AG04449 (cell line): ENCODE measurements around the gene HBD.
A peak's percentile ranks its signal among the peaks of the same experiment; 100 is the strongest.

Source experiments
- CTCF ChIA-PET: fragments of 350-600 bp; formaldehyde crosslinking; extraction: SDS; loops from one replicate; lab custom pipeline; 2021; ENCODE audit warnings: antibody characterized with exemption; lab: Yijun Ruan, JAX
- POLR2A ChIA-PET: fragments of 400-600, 350-600 bp; formaldehyde crosslinking; extraction: SDS; loops from one replicate; lab custom pipeline; 2020; ENCODE audit warnings: antibody characterized with exemption, inconsistent platforms; lab: Yijun Ruan, JAX
- DNase-seq: peaks from one replicate; pipeline ENCODE4 v3.0.0-alpha.2; 2010; ENCODE audit warnings: low read depth, low spot score
- H3K4me3 ChIP-seq: 2 replicates; pipeline ENCODE4 v1.5.1; 2011; ENCODE audit warnings: low read depth, mild to moderate bottlenecking, control low read depth, low read length
- TF ChIP-seq, protein P1 (sequence below): IDR thresholded peaks from one replicate; pipeline ENCODE4 v1.5.1; 2011; ENCODE audit warnings: mild to moderate bottlenecking, moderate library complexity, low read length, control low read depth, inconsistent platforms; ENCODE audit not compliant: insufficient read depth; ENCODE audit errors: missing control alignments

Gene HBD

DNA sequence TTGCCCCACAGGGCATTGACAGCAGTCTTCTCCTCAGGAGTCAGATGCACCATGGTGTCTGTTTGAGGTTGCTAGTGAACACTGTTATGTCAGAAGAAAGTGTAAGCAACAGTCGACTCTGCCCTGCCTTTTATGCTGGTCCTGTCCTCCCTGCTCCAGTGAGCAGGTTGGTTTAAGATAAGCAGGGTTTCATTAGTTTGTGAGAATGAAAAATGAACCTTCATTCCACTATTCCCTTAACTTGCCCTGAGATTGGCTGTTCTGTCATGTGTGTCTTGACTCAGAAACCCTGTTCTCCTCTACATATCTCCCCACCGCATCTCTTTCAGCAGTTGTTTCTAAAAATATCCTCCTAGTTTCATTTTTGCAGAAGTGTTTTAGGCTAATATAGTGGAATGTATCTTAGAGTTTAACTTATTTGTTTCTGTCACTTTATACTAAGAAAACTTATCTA is at the start of gene HBD:
HBD (minus strand) TSS at position 103 of the 454 bp plus-strand sequence; CDS start at position 53, 50 bp downstream.
- H3K4me3 ChIP-seq: no peak within 1 kb of the TSS
- CTCF ChIA-PET: no interaction called here
- DNase-seq: peak; percentile 10
- POLR2A ChIA-PET: no interaction called here
- TF ChIP-seq, protein P1, sequence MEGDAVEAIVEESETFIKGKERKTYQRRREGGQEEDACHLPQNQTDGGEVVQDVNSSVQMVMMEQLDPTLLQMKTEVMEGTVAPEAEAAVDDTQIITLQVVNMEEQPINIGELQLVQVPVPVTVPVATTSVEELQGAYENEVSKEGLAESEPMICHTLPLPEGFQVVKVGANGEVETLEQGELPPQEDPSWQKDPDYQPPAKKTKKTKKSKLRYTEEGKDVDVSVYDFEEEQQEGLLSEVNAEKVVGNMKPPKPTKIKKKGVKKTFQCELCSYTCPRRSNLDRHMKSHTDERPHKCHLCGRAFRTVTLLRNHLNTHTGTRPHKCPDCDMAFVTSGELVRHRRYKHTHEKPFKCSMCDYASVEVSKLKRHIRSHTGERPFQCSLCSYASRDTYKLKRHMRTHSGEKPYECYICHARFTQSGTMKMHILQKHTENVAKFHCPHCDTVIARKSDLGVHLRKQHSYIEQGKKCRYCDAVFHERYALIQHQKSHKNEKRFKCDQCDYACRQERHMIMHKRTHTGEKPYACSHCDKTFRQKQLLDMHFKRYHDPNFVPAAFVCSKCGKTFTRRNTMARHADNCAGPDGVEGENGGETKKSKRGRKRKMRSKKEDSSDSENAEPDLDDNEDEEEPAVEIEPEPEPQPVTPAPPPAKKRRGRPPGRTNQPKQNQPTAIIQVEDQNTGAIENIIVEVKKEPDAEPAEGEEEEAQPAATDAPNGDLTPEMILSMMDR: no peak

GRCh38 chr11:5283882-5284281 is 49.6 kb upstream of the HBD start:
- no peak for DNase-seq
- CTCF ChIA-PET: no interaction called here
- POLR2A ChIA-PET: no interaction called here
- TF ChIP-seq, protein P1: no peak
- H3K4me3 ChIP-seq: no peak overlapping the region

DNA sequence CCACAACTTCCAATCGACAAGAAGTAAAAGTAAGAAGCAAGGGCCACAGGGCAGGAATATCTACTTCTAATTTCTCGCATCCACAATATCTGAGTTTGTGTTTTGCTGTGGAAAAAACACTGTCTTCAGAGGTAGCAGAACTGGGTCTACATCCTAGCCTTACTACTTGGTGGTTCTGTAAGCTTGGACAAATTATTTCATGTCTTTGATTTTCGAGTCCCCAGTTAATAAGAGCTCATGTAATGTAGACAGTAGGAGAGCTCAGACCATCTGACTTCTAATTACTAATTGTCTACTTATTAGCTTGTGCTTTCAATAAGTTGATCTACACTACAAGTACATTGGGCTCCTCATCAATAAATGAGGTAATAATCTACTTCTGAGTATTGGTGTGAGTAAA is 48.8 kb upstream of the HBD start:
- CTCF ChIA-PET: no interaction called here
- TF ChIP-seq, protein P1: no peak
- POLR2A ChIA-PET: interaction anchor here (0.6 kb wide), 1 partner anchor 46 kb away, joined by 3 read pairs; no protein-coding TSS in a partner anchor
- no peak for DNase-seq
- no peak overlapping the region for H3K4me3 ChIP-seq

DNA sequence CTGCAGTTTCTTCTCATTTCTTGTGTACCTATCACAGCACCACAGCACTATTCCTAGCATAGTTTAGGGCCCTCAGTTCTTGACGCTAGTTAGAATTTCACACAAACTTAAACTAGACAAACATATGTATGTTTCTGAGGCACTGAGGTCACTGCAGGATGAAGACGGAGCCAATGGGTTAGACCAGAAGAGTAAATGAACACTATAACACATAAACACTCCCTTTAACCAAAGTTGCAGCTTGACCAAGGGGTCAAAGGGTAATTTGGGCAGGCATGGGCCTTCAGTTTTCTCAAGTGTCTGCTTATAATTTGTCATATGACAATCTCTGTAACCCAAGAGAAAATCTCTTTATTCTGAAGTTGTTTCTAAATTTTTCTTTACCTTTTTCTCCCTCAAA is 48.3 kb upstream of the HBD start:
- TF ChIP-seq, protein P1: no peak
- CTCF ChIA-PET: interaction anchor here (1.2 to 1.5 kb wide), 2 partner anchors 8 to 21 kb away, joined by 3 to 6 read pairs; no protein-coding TSS in a partner anchor
- POLR2A ChIA-PET: no interaction called here
- no peak overlapping the region for H3K4me3 ChIP-seq
- no peak for DNase-seq

- H3K4me3 ChIP-seq: no peak overlapping the region
- DNase-seq: no peak
- ChIA-PET CTCF (interaction anchor here (1.2 to 1.5 kb wide), 3 partner anchors 8 to 22 kb away, joined by 3 to 6 read pairs (median 5); no protein-coding TSS in a partner anchor), POLR2A (interaction anchor here (1.6 kb wide), 1 partner anchor 8 kb away, joined by 12 read pairs; no protein-coding TSS in a partner anchor)
- TF ChIP-seq, protein P1: no peak
Observed at GRCh38 chr11:5281596-5281995, 47.3 kb upstream of the HBD start.

DNA sequence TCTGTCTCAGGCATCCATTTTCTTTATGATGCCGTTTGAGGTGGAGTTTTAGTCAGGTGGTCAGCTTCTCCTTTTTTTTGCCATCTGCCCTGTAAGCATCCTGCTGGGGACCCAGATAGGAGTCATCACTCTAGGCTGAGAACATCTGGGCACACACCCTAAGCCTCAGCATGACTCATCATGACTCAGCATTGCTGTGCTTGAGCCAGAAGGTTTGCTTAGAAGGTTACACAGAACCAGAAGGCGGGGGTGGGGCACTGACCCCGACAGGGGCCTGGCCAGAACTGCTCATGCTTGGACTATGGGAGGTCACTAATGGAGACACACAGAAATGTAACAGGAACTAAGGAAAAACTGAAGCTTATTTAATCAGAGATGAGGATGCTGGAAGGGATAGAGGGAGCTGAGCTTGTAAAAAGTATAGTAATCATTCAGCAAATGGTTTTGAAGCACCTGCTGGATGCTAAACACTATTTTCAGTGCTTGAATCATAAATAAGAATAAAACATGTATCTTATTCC is 46.4 kb upstream of the HBD start:
- peak; percentile 85 for DNase-seq
- TF ChIP-seq, protein P1: no peak
- POLR2A ChIA-PET: interaction anchor here (0.7 to 1.6 kb wide), 2 partner anchors 9 to 84 kb away, joined by 3 to 12 read pairs; no protein-coding TSS in a partner anchor
- no peak overlapping the region for H3K4me3 ChIP-seq
- CTCF ChIA-PET: interaction anchor here (0.6 to 1.4 kb wide), 4 partner anchors 9 to 12 kb away, joined by 3 to 5 read pairs (median 3); no protein-coding TSS in a partner anchor
